Glomerular visceral epithelial cell (primary cell): ENCODE data around the gene STK32B.
A peak's percentile ranks its signal among the peaks of the same experiment; 100 is the strongest.

Source experiments
- DNase-seq: peaks from one replicate; pipeline ENCODE4 v3.0.0-alpha.2; 2016; ENCODE audit errors: extremely low spot score

The STK32B gene

GRCh38 chr4:5391492-5391891 is 340.2 kb downstream of the STK32B start:
- DNase-seq = no peak

GRCh38 chr4:5393911-5394513 is 342.7 kb downstream of the STK32B start:
- DNase-seq = no peak

- no peak for DNase-seq
Observed at GRCh38 chr4:5395781-5396180, 344.5 kb downstream of the STK32B start.

- no peak for DNase-seq
Observed at GRCh38 chr4:5398056-5398455, 346.8 kb downstream of the STK32B start.

- no peak for DNase-seq
Observed at GRCh38 chr4:5399124-5399523, 347.8 kb downstream of the STK32B start.

DNA sequence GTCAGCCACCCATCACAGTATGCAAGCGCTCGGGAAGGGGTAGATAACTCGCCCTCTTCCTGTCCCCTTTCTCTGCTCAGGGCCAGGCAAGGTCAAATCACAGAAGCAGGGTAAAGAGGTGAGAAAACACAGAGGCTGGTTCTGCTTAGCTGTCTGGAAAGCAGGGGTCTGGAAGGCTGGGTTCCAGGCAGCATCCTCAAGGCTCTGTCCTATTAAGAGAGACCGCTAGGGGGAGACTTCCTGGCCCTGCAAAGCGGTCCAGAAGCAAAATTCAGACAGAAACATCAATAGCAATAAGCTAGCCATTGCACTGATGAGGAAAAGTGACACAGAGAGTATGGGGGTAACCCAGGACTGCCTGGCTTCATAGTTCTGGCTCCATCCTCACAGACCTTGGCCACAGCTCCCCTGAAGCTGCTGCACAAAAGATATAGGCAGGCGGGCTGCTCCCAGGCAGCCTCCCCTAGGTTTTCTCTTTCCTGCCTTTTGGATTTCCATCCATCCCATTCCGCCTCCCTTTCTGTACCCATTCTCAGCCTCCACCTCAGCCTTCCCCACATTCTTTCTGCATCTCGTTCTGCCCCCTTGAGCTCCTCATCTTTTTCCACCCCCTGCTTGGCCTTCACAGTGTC is 348.6 kb downstream of the STK32B start:
- DNase-seq = peak; percentile 31

GRCh38 chr4:5403746-5404497 is 352.6 kb downstream of the STK32B start:
- DNase-seq = no peak

DNA sequence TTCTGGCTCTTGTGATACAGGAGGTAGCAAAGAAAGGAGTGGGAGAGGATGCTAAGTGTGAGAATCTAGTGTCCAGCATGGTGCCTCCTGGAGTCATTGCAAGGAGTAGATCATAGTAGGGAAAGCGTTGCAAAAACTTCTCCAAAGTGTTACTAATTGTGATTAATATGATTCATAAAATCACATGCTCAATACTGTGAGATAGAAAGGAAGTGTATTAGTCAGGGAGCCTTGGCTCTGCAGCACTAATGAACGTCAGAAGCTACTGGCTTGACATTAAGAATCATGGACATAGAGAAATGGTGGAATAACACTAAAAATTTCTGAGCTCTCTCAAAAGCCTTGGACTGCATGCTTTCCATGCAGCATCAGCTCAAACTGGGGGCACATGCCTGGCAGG is 358.0 kb downstream of the STK32B start:
- no peak for DNase-seq

DNA sequence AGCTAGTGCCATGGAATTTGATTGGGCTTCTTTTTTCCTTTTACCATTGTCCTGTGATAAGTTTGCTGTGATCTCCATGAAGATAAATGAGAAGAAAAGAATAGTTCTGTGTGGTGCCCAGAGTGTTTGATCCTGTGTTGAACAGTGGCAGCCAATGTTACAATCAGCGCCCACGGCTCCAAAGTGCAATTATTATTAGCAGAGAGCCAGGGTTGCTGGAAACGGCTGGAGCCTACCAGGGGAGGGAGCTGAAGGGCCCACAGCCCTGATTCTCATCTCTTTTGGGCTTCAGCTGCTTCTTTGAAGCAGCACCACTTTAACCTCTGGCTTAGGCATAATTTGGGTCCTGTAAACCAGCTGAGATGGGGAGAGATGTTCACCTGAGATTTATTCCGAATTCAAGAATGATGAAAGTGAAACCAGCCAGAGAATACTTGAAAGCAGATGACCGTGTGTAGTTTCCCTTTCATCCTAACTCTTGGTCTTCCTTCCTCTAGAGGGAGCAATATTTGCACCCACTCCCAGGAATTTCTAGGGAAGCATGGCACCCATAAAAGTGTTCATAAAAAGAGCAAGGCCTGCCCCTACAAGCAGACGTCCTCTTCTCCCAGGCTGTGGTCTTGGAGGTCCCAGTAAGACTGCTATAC is 358.8 kb downstream of the STK32B start:
- DNase-seq = no peak

- no peak for DNase-seq
Observed at GRCh38 chr4:5412296-5412695, 361.0 kb downstream of the STK32B start.

GRCh38 chr4:5412751-5413150 is 361.5 kb downstream of the STK32B start:
- DNase-seq = no peak

- no peak for DNase-seq
Observed at GRCh38 chr4:5416637-5417036, 365.4 kb downstream of the STK32B start.

DNA sequence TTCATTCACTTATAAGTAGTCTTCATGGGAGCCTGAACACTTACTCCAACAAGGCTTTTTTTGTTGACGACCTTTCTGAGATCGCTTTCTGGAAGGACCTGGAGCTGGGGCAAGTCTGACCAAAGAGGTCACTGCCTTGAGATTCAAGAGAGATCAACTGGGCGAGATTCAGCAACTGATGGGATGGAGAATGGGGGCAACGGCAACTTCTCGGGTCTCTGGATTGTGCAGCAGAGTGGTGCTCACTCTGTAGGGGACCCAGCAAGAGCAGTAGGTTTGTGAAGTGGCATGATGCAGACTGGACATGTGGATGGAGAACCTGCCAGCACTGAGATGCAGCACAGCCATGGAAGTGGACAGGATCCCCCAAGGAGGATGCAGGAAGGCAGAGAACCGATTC is 369.0 kb downstream of the STK32B start:
- no peak for DNase-seq

DNA sequence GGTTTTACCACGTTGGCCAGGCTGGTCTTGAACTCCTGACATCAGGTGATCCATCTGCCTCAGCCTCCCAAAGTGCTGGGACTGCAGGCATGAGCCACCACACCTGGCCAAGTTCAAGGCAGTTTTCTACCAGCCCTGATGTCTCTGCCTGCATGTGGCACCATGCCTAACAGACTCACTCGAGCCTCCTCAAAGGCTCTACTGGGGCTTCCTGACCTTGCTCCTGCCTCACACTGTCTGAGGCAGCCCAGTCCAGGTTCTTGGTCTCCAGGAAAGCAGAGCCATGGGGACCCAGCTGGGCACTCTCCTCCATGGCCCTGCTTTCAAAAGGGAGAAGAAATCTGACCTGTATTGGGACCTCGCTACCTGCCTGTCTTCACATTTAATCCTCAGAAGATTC is 370.1 kb downstream of the STK32B start:
- no peak for DNase-seq

GRCh38 chr4:5422195-5422594 is 370.9 kb downstream of the STK32B start:
- no peak for DNase-seq

- DNase-seq = no peak
Observed at GRCh38 chr4:5423670-5424069, 372.4 kb downstream of the STK32B start.

GRCh38 chr4:5424211-5424610 is 372.9 kb downstream of the STK32B start:
- DNase-seq = no peak

DNA sequence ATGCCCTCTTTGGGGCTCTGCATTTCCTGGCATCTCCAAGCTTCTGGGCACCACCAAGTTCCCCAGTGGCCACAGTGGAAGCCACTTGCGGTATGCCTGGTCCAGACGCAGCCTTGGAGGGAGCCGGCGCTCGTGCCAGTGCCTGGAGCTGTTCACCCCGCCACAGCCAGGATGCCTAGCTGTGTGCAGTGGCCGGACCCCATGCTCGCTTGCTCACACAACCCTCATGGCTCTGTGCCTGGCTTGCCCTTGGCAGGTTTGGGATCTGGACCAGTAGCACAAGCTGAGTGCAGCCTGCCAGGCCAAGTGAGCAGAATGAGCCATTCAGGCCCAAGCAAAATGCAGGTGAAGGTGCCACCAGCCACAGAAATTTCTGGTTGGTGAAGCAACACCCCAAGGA is 373.6 kb downstream of the STK32B start:
- no peak for DNase-seq

GRCh38 chr4:5429747-5430146 is 378.5 kb downstream of the STK32B start:
- DNase-seq = no peak

- no peak for DNase-seq
Observed at GRCh38 chr4:5433196-5433595, 381.9 kb downstream of the STK32B start.

- no peak for DNase-seq
Observed at GRCh38 chr4:5435201-5435600, 383.9 kb downstream of the STK32B start.

DNA sequence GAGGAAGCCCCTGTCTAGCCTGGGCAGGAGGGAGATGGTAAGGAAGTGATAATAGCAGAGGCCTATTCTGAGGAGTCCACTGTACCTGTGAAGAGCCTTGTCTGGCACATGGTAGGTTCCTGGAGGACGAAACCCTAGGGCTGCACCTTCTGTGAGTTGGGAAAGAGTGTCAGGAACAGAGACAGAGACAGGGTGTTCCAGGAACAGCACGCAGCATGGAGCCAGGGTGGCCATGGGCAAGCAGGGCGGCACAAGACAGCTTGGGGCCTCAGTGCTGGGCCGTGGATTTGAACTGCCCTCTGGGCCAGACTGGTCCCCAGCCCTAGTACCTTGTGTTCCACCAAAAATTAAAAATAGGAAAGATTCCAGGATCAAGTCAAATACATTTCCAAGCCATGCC is 384.5 kb downstream of the STK32B start:
- no peak for DNase-seq
